Transverse colon (tissue), 4 donors: Measurements from ENCODE around the gene ST8SIA1.

Experiments
- EP300 ChIP-seq: sonication (generic); formaldehyde crosslinking; IDR thresholded peaks from one replicate; pipeline ENCODE4 v1.6.1; 2017; ENCODE audit warnings: antibody characterized with exemption, low read depth
- POLR2A ChIP-seq: fragments of 450-650 bp; IDR thresholded peaks from one replicate; pipeline ENCODE4 v1.6.1; 2016; ENCODE audit warnings: antibody characterized with exemption, mild to moderate bottlenecking, moderate library complexity
- POLR2AphosphoS5 ChIP-seq, 3 donors: sonication (generic); formaldehyde crosslinking; IDR thresholded peaks; one replicate each; pipeline ENCODE4 v1.6.1; 2016; ENCODE audit warnings: antibody characterized with exemption in 3 of 3
- TF ChIP-seq, protein P1 (sequence below), 5 experiments: fragments of 200-600 bp in 3 of 5; fragments of 450-650 bp in 2 of 5; sonication (generic) in 3 of 5; IDR thresholded peaks; 1 replicate in 2 of 5; 2 replicates in 3 of 5; pipeline ENCODE4 v1.5.1; 2016 to 2017; ENCODE audit warnings: antibody characterized with exemption in 5 of 5, inconsistent platforms in 3 of 5, mild to moderate bottlenecking in 2 of 5, moderate library complexity in 1 of 5

DNA sequence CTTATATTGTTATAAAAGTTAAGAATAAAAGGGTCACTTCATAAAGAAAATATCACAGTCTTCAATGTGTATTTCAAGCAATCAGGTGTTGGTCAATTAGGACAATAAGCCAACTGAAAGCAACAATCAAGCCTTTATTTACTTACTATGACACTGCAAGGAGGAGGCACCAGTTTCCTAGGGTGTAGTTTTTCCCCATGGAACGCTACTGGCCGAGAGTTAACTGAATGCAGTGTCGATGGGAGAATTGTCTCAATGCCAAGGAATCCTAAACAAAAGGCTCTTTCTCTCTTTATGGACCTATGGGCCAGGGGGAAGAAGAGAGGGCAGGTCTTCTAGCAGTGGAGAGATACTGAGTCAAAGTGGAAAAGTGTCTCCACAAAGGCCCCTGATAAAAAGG is 146.1 kb downstream of the ST8SIA1 start:
- TF ChIP-seq, protein P1, sequence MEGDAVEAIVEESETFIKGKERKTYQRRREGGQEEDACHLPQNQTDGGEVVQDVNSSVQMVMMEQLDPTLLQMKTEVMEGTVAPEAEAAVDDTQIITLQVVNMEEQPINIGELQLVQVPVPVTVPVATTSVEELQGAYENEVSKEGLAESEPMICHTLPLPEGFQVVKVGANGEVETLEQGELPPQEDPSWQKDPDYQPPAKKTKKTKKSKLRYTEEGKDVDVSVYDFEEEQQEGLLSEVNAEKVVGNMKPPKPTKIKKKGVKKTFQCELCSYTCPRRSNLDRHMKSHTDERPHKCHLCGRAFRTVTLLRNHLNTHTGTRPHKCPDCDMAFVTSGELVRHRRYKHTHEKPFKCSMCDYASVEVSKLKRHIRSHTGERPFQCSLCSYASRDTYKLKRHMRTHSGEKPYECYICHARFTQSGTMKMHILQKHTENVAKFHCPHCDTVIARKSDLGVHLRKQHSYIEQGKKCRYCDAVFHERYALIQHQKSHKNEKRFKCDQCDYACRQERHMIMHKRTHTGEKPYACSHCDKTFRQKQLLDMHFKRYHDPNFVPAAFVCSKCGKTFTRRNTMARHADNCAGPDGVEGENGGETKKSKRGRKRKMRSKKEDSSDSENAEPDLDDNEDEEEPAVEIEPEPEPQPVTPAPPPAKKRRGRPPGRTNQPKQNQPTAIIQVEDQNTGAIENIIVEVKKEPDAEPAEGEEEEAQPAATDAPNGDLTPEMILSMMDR (IDR thresholded peaks at IDR 0.05), result no peak
- TF ChIP-seq POLR2A (no peak), POLR2AphosphoS5 (IDR thresholded peaks at IDR 0.05) (no peak), EP300 (no peak)
